Upper lobe of left lung (tissue), 6 donors: Measurements from ENCODE around the gene SULT1C4. TPM values are rescaled to one million over a fixed set of nuclear protein-coding genes. Genes with fewer than 3 reads are reported as not detected.

Experiments used
- ATAC-seq, 2 donors: fragments of 200-7000 bp; cut with Tn5 transposase; one replicate each; pipeline ENCODE4 v1.9.1; 2022; ENCODE audit warnings: mild to moderate bottlenecking in 2 of 2, moderate library complexity in 2 of 2; ENCODE audit not compliant: low FRiP score in 2 of 2
- DNase-seq, 2 donors: peaks; one replicate each; pipeline ENCODE4 v3.0.0-alpha.2; 2019 to 2020
- H3K27ac ChIP-seq, 4 donors: fragments of 200-600 bp; sonication (generic); one replicate each; pipeline ENCODE4 v1.5.1; 2016 to 2019
- H3K27me3 ChIP-seq, 4 donors: fragments of 200-600 bp; sonication (generic); one replicate each; pipeline ENCODE4 v1.5.1; 2017 to 2019
- H3K36me3 ChIP-seq, 4 donors: fragments of 200-600 bp; sonication (generic); one replicate each; pipeline ENCODE4 v1.5.1; 2016 to 2019
- H3K4me1 ChIP-seq, 4 donors: fragments of 200-600 bp; sonication (generic); one replicate each; pipeline ENCODE4 v1.5.1; 2018 to 2019
- H3K4me3 ChIP-seq, 4 donors: fragments of 200-600 bp; sonication (generic); one replicate each; pipeline ENCODE4 v1.5.1; 2017 to 2019; ENCODE audit warnings: mild to moderate bottlenecking in 2 of 4, moderate library complexity in 1 of 4
- H3K9me3 ChIP-seq, 4 donors: fragments of 200-600 bp; sonication (generic); one replicate each; pipeline ENCODE4 v1.5.1; 2018 to 2019
- EP300 ChIP-seq, 4 donors: sonication (generic); formaldehyde crosslinking; IDR thresholded peaks; one replicate each; pipeline ENCODE4 v1.5.1; 2017; ENCODE audit warnings: antibody characterized with exemption in 4 of 4, control low read depth in 2 of 4
- POLR2A ChIP-seq, 4 donors: fragments of 450-650 bp; IDR thresholded peaks; one replicate each; pipeline ENCODE4 v1.5.1; 2016 to 2017; ENCODE audit warnings: antibody characterized with exemption in 4 of 4, mild to moderate bottlenecking in 2 of 4
- POLR2AphosphoS5 ChIP-seq, 2 donors: sonication (generic); formaldehyde crosslinking; IDR thresholded peaks; one replicate each; pipeline ENCODE4 v1.5.1; 2017; ENCODE audit warnings: antibody characterized with exemption in 2 of 2
- WGBS, 2 donors: methylation state at CpG; one replicate each; pipeline ENCODE4 v1.1.5; 2017 to 2018; 5-methylcytosine and 5-hydroxymethylcytosine counted together
- total RNA-seq, 6 donors: library from RNA; depleted of rRNA in 4 of 6; stranded (reverse); fragments of >200 nt in 4 of 6; gene quantifications; one replicate each; pipeline versions ENCODE4 v1.1.0 to v1.2.1, GENCODE V29; 2016 to 2021
- TF ChIP-seq, protein P1 (sequence below), 6 experiments: fragments of 450-650 bp in 4 of 6; fragments of 200-600 bp in 2 of 6; sonication (generic) in 2 of 6; IDR thresholded peaks; one replicate each; pipeline ENCODE4 v1.5.1; 2016 to 2019; ENCODE audit warnings: antibody characterized with exemption in 6 of 6
- donor health status: DM: no; HTN: no; CAD: no; lungs with moderate emphysema.
- donor health status: DM: no; HTN: yes; CAD: no; lungs with severe emphysema.

SULT1C4 gene
- total RNA-seq, 6 donors from 2014 or later: 4.3 to 15.4 (median 9.0) TPM

DNA sequence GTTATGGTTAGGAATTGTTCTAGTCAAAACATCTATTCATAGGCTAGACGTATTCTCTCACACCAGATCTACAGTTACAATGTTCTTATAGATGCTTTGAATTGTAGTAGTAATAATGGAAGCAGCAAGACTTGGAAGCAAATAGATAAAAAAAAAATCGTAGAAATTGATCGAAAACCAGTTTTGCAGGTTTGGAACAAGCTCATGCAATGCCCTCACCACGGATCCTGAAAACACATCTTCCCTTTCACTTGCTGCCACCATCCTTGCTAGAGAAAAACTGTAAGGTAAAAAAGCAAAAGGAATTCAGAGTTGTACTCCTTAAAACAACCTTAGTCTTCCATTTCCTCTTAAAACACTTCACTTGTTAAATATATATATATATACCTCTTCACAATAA lies 4.4 kb downstream of the SULT1C4 start:
- H3K27ac ChIP-seq: no peak overlapping the region
- DNase-seq (no peak), ATAC-seq (no peak)
- TF ChIP-seq POLR2A (IDR thresholded peaks at IDR 0.05) (no peak), EP300 (IDR thresholded peaks at IDR 0.05) (no peak), POLR2AphosphoS5 (IDR thresholded peaks at IDR 0.05) (no peak)
- TF ChIP-seq, protein P1, sequence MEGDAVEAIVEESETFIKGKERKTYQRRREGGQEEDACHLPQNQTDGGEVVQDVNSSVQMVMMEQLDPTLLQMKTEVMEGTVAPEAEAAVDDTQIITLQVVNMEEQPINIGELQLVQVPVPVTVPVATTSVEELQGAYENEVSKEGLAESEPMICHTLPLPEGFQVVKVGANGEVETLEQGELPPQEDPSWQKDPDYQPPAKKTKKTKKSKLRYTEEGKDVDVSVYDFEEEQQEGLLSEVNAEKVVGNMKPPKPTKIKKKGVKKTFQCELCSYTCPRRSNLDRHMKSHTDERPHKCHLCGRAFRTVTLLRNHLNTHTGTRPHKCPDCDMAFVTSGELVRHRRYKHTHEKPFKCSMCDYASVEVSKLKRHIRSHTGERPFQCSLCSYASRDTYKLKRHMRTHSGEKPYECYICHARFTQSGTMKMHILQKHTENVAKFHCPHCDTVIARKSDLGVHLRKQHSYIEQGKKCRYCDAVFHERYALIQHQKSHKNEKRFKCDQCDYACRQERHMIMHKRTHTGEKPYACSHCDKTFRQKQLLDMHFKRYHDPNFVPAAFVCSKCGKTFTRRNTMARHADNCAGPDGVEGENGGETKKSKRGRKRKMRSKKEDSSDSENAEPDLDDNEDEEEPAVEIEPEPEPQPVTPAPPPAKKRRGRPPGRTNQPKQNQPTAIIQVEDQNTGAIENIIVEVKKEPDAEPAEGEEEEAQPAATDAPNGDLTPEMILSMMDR (IDR thresholded peaks at IDR 0.05): no peak
- no peaks in the 10 kb centered on the region for H3K9me3 ChIP-seq
- H3K27me3 ChIP-seq: no peaks in the 10 kb centered on the region
- H3K36me3 ChIP-seq: peaks cover 0 to 17% (median 5%) of the 10 kb centered on the region in 4 donors
- no peaks in the 10 kb centered on the region for H3K4me1 ChIP-seq
- no peak overlapping the region for H3K4me3 ChIP-seq
- WGBS, 2 donors: 67 to 84% methylated on average over 4 of the region's 4 CpGs

DNA sequence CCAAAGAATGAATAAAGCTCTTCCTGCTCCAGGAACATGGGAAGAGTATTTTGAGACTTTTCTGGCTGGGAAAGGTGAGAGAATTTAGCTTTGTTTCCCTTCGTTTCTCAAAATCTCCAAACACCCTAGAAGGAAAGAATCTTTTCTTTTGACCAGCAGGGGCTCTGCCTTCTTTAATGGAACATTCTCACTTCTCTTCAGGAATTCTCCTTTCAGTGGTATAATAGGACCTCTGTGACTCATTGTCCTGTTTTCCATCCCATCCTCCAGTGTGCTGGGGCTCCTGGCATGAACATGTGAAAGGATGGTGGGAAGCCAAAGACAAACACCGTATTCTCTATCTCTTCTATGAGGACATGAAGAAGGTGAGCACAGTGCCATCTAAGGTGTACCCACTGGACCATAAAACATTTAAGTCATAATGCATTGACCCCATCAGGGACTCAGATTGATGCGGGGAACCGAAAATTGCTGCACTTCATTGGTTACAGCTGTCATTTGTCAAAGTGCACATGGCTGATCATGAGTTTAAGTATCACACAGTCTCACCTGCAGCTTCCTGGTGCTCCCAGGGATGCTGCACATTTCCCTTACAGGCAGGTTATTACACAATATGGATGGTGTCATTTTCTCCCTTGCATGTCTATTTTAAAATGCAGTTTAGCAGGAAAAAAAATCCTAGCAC lies 5.5 kb downstream of the SULT1C4 start:
- H3K27me3 ChIP-seq: no peaks in the 10 kb centered on the region
- WGBS, 2 donors: 91 to 99% methylated on average over 3 to 4 of the region's 4 CpGs
- DNase-seq: no peak

DNA sequence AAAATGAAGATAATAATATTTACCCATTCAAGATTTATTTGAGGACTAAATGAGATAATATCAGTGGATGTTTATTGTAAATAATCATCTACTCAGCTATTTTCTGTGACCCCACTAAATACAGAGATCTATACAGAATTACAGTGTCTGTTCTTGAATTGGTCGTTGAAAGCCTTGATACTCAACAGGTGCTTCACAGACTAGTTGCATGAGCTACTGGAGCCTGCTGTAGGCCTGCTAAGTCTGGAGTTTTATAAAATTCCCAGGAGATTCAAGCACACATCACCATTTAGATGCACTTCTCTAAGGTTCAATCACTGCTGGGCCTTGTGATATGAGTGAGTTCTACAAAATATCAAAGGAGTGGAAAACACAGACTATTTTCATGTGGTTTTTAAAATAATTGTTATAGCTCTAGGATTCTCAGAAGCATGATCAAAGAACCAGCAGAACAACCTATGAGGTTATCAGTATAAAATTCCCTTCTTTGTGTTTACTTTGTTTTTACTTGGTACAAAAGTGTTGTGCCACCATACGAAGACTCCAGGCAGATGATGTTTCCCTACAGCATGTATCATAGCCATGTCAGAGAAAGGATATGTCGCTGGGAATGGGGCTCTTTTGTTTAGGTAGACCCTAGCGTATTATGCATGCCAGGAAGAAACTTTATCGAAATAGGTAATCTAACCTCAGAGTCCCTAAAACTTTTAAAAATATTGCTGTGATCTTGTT lies 7.1 kb downstream of the SULT1C4 start:
- DNase-seq: no peak
- H3K27me3 ChIP-seq: no peaks in the 10 kb centered on the region
- H3K4me3 ChIP-seq: no peak overlapping the region
- H3K9me3 ChIP-seq: no peaks in the 10 kb centered on the region
- peaks cover 0 to 33% (median 9%) of the 10 kb centered on the region in 4 donors for H3K36me3 ChIP-seq
- WGBS, 2 donors: 86 to 89% methylated on average over 5 of the region's 5 CpGs
- H3K27ac ChIP-seq: no peak overlapping the region
- H3K4me1 ChIP-seq: no peaks in the 10 kb centered on the region
- ATAC-seq: no peak
- TF ChIP-seq POLR2A (IDR thresholded peaks at IDR 0.05): no peak
- TF ChIP-seq EP300 (IDR thresholded peaks at IDR 0.05): no peak
- TF ChIP-seq, protein P1 (IDR thresholded peaks at IDR 0.05): no peak
- TF ChIP-seq POLR2AphosphoS5 (IDR thresholded peaks at IDR 0.05): no peak

More for the DNA sequence above, 5.5 kb downstream of the SULT1C4 start:
- Histone ChIP-seq H3K27ac (no peak overlapping the region), H3K4me1 (no peaks in the 10 kb centered on the region), H3K4me3 (no peak overlapping the region), H3K36me3 (peaks cover 0 to 24% (median 6%) of the 10 kb centered on the region in 4 donors), H3K9me3 (no peaks in the 10 kb centered on the region)
- ATAC-seq: no peak
- TF ChIP-seq POLR2AphosphoS5 (IDR thresholded peaks at IDR 0.05) (no peak), EP300 (IDR thresholded peaks at IDR 0.05) (no peak), POLR2A (IDR thresholded peaks at IDR 0.05) (no peak)
- TF ChIP-seq, protein P1 (IDR thresholded peaks at IDR 0.05): no peak

DNA sequence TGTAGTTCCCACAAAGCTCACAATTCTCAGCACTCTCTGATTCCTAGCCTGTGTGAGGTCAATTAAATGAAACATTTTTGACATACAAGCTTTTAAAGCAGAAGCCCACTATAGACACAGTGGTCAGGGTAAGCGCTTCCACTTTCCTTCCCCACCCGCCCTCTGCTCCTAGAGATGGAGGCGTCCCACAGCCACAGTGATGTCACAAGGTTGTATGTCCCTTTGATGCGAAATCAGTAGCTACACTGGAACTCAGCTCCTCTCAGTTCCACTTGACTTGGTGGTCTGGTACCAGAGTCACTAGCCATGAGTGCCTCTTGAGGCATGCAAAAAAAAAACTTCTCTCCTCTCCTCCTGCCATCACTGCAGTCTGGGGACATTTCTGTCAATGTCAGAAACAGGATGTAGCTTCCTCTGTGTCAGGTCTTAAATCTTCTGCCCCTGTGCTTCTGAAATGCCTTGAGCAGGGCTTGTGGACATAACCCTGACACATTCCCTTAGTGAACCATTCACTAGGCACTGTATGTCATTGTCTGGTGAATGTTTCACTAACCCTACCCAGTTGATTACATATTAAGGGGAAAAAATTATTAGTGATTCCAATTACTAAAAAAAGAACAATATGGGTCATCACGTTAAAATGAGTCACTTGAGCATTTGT lies 7.8 kb downstream of the SULT1C4 start:
- DNase-seq (no peak), ATAC-seq (no peak)
- Histone ChIP-seq H3K4me1 (no peaks in the 10 kb centered on the region), H3K9me3 (no peaks in the 10 kb centered on the region), H3K4me3 (no peak overlapping the region), H3K36me3 (peaks cover 0 to 38% (median 9%) of the 10 kb centered on the region in 4 donors), H3K27me3 (no peaks in the 10 kb centered on the region), H3K27ac (no peak overlapping the region)
- TF ChIP-seq POLR2A (IDR thresholded peaks at IDR 0.05) (no peak), EP300 (IDR thresholded peaks at IDR 0.05) (no peak), POLR2AphosphoS5 (IDR thresholded peaks at IDR 0.05) (no peak)
- TF ChIP-seq, protein P1 (IDR thresholded peaks at IDR 0.05): no peak
- WGBS, 2 donors: 87% methylated on average over 5 of the region's 5 CpGs
